ENCODE results near the gene MBOAT1.

The MBOAT1 gene

DNA sequence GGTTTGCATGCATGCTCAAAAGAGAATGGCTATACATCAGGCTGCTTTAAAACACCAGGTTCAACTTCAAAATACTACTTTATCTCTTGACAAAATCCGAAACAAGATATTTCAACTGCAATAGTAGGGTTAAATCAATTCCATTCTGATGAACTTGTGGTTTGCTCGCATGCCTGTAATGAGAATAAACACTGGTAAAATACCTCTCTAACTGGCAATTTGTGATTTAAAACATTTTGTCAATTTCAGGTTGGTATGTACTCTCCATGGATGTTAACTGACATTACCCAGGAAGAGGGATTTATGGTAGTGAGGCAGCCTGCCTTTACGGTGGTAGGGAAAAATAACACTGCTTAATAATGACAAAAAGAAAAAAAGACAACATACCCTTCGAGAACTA is 74.4 kb downstream of the MBOAT1 start:
- DNase-seq (ENCODE audit: low spot score) = no peak

DNA sequence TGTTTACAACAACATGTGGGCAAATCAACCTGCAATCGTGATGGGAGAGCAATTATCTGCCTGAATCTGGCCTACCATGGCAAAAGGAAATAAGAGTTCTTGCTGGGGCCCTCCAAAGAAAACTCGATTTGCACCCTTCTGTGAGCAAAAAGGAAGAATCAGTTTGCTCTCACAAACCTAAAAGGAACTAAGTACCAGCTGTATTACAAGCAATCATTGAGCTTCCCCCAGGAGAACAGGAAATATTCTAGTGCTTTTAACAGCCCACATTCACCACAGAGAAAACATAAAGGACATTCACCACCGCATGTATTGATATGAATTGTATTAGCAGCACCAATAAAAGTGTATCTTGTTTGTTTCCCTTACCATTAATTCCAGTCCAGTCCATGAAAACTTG is 75.0 kb downstream of the MBOAT1 start:
- no peak for DNase-seq (ENCODE audit: low spot score)

DNA sequence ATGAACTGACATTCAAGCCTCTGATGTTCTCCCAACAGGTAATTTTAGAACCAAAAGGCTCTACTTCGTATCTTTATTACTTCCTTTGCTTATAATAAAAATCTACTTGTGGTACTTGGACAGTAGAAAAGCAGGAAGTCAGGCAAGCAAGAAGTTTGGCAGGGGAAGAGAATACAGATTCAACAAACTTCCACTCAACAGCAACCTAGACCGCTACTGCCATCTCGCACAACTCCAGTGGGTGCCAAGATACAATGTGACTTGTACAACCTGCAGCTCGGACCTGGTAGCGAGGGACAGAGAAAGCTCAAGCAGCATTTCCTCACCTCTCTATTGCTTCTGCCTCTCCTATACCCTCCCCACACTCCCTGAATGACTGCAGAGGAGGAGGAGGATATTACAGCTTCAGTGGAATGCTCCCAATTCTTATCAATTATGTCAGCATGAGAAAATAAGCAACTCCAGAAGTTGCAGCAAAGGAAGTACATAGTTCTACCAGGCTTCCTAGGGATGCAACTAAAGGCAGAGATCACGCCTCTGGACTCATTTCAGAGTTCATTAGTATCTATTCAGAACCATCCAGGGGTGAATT is 76.5 kb downstream of the MBOAT1 start:
- no peak for DNase-seq (ENCODE audit: low spot score)

DNA sequence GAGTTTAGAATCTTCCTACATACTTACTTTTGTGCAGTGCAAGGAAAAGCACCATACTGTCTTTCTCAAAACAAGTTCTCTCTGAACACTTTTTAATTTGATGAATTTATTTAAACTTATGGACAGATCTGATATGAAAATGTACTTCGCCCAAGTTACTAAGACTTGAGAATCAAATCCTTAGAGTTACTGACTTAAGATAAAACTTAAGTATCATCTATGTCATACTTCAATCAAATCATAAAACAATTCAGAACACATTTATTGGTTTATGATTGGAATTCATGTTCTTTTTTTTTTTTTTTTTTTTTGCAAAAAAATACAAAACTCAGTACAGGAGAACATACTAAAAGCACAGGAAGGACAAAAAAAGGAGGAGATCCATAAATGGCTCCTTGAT is 77.7 kb downstream of the MBOAT1 start:
- DNase-seq (ENCODE audit: low spot score) = no peak

DNA sequence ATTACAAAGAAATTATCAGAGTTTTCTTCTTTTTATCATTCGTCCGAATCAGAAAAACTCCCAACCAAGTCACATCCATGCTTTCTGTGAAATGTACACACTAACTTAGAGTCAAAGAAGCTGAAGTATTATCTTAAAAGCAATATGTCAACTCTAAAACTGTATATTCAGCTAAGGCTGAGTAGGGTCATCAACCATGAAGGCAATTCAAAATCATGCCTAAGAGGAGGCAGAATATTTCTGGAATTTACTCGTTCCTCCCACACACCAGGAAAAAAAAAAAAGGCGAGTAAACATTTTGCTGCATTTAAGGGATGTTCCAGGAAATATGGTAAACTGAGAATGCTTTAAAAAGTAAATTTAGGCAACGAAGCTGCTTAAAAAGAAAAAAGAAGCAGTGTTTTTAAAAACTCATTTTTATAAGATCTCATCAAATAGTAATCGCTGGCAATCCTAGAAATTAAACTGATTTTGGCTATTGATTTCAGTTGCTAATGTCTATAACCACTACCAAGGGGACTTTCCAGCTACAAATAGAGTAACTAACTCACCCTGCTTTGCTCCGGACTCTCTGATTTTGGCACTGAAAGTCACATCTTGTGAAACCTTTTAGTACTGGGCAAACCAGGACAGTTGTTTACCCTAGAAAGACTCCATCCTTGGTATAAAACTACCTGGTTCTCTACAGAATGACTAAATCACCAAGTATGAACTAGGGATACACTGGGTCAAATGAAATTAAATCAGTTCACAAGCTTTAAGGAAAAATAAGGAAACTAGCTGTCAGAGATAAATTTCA is 82.8 kb downstream of the MBOAT1 start:
- no peak for DNase-seq (ENCODE audit: low spot score)

DNA sequence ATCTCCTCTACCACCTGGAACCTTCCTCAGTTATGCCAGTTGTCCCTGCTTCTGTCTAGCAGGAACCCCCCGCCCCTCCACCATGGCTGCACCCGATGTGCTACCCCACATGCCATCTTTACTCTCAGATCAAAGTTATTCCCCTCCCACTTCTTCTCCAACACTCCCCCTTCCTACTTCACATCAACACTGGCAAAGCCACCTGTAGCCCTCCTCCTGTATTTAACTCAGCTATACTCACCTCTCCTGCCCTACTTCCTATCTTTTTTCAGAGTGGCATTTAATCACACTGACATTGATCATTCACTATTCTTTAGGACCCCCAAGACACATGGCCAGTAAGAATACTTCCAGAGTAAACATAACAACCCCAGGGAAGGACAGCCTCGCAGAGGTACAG is 84.3 kb downstream of the MBOAT1 start:
- DNase-seq (ENCODE audit: low spot score) = no peak

DNA sequence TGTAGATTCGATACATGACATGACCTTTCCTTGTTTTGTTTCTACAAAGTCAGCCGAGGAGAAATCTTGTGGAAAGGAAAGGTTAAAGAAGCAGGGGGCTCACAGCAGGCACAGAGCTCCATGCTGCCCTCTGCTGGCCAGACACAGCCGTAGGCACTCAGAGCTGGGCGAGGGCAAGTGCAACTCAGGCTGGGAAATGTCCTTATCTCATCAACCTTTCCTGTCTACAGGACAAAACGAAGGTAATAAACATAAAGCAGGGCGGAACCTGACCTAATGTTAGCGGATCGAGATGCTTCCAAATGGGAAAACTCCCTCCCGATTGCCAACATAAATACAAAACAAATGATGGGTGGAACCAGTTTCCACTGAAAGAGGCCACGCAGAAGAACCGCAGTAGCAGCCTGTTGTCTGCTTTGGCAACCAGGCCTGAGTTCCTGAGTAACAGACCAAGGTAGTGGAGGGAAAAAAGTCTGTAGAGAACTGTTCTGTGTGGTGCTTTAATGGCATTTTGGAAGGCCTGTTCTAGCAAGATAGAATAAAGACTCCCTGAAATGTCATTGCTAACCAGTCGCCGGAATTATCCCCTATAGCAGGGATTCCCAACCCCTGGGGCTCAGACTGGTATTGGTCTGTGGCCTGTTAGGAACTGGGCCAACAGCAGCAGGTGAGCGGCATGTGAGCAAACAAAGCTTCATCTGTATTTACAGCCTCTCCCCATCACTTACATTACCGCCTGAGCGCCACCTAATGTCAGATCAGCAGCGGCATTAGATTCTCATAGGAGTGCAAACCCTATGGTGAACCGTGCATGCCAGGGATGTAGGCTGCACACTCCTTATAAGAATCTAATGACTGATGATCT is 85.2 kb downstream of the MBOAT1 start:
- peak; percentile 66 for DNase-seq (ENCODE audit: low spot score)

DNA sequence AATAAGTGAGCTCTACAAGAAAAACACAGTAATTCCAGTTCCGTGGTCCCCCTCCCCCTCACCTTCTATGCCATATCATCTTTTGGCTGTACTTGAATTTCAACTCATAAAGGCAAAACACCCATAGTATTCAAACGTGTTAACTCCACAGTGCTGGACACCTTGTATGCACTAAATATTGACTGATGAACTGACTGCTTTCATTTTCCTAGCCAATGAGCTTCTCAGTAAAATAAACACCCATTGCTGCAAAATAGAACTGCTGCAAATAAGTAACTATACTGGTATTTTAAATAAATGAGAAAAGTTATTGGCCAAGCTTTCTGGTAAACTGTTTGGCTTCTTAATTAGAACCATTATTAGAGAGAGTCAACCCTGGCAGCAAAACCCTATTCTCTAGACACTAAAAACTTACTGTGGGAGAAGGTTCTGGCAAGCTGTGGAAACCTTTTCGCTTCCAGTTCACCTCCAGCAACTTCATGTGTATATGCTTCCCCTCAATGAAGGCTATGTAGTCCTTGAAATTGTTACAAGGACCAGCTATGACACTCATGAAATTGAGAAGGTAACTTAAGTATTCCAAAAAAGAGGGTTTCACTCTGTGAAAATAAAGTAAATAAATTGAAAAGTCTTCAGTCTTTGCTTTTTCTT is 86.0 kb downstream of the MBOAT1 start:
- DNase-seq (ENCODE audit: low spot score) = peak; percentile 9

DNA sequence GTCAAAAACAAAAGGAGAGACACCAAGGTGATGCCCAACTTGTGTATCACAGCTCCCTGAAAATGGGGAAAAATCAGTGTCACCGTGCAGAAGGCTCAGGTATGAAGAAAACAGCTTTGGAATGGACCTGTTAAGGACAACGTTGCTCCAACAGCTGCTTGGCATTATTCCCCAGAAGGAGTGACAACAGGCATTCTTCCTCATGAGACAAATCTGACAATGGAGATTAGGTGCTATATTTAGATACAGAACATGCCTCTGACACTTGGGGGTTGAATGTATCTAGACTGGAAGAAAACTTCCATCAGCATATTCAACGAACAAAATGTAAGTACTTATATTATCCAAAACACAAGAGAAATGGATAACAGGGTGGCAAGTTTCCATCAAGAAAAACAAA is 87.7 kb downstream of the MBOAT1 start:
- DNase-seq (ENCODE audit: low spot score) = no peak

DNA sequence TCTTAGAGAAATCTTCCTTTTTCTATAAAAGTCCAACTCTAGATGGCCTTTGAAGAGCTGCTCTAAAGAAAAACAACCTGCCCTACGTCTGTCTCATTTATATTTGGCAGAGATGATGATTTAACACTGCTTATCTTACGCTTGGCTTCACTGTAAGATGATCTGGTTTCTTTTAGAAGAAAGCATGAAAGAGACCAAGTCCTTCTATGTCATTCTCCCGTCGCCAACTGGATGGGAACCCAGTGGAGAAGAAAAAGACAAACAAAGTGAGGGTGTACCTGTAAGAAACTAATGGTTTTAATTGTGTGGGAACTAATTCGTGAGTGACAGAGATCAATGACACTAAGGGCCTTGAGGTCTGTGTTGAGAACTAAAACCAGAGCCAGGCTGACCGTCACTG is 92.8 kb downstream of the MBOAT1 start:
- no peak for DNase-seq (ENCODE audit: low spot score)

DNA sequence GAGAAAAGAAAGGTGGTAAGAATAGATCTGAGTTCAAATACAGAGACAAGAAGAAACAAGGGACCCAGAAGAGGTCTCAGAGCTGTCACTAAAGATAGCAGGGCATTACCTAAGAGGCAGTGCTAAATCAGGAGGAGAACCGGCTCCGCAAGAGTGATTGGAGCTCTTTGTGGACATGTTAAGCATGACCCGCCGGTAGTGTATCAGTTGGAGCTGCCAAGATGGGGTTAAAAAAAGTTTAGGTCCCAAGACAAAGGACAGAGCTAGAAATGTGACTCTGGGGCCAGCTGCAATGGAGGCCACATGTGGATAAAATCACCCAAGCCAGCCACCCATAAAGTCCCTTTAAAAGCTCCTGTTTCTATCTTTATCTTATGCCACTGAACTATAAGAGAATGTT is 93.4 kb downstream of the MBOAT1 start:
- no peak for DNase-seq (ENCODE audit: low spot score)

DNA sequence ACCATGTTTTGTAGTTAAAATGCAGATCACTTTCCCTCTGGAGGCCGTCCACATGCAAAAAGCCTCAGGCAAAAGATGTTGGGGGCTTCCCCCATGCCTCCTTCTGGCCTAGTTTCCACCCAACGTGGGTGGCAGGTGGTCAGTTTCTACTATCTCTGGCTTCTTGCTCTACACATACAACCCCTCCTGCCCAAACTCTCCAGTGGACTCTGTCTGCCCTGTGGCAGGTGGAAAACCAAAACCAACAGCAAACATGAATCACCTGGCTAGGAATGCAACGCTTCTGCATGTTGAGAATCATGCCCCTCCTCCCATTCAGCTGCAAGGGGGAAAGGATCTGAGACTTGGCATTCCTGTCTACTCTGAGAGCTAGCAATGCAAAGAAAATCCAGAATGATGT is 94.8 kb downstream of the MBOAT1 start:
- DNase-seq (ENCODE audit: low spot score) = no peak

DNA sequence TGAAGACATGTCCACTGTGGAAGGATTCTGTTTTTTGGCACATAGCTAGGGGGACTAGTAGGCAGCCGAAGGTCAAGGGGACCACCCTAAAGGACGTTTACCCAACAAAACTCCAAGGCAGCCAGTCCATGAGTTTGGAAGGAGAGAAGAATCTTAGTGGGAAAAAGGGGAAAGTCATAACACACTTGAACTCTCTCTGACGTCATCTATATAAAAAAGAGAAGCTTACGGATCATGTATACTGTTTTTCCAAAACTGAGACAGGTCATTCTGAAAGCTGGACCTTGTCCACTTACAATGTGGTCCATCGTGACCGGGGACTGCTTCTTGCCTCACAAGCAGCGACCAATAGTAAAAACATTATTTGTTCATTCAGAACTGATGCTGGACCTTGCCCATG is 95.5 kb downstream of the MBOAT1 start:
- no peak for DNase-seq (ENCODE audit: low spot score)

DNA sequence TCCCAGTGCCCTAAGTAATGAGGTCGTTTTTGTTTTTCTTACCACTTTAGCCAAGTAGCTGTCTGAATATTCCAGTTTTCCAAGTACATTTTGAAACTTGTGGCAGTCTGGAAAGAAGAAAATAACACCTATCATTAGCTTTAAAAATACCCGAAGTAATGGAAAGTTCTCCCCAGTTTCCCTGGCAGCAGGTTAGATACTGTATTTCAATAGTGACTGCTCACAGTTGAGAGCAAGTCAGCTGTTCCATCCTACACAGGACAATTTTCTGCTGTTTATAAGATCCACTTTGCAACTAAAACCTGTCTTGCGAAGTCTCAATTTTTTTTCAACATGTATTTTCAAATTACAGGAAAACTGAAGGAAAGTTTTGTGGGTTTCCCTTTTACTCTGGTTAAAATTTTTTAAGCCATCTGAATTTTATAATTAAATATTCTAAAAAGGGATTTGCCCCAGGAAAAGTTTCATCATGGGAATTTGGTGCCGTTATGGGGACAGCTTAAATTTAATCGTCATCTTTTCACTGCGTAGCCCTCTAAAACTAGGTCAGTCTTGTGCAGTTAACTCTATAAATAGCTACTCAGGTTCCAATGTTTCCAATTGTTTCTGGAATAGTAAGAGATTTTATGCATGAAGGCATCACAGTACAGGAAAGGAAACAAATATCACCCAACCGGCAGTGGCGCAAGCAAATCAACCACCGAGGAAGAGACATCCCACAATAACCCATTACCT is 96.9 kb downstream of the MBOAT1 start:
- DNase-seq (ENCODE audit: low spot score) = peak; percentile 16

DNA sequence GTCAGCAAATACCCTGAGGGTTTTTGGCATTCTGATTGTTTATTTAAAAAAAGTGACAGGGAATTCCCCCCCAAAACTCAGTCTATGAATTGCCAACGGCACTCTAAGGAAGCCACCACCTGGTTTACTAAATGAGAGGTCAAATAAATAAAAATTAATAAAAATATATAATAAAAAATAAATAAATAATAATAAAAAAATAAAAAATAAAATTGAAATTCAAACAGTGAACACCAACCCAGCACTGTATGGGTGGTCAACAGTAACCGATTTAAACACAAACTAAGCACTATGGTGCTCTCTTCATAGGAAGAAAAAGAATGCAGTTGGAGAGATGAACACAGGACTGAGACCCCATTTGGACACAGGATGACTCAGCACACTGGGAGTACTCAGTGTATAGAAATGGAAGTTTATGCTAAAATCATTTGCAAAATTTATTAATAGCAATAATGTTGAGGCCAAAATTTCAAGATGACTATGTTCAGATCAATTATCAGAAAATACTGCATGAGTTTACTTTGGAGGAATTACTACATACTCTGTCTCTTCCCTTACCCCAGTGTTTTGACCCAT is 98.5 kb downstream of the MBOAT1 start:
- no peak for DNase-seq (ENCODE audit: low spot score)

DNA sequence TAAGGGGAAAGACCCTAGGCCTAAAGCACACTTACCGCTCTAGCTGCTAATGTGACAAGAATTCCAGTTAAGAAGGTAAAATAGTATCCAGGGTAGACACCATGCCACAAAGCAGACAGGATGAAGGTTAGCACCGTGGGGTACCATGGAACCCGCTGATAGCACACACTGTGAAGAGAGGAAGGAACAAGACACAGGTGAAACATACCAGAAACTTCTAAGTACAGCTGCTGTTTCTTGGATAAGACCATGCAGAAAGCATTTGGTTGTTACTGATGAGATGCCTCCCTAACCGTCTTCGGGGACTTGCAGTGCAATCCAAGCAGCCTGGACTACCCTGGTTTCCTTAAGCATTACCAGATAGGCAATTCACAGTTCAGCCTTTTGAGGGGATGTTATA is 99.4 kb downstream of the MBOAT1 start:
- no peak for DNase-seq (ENCODE audit: low spot score)

DNA sequence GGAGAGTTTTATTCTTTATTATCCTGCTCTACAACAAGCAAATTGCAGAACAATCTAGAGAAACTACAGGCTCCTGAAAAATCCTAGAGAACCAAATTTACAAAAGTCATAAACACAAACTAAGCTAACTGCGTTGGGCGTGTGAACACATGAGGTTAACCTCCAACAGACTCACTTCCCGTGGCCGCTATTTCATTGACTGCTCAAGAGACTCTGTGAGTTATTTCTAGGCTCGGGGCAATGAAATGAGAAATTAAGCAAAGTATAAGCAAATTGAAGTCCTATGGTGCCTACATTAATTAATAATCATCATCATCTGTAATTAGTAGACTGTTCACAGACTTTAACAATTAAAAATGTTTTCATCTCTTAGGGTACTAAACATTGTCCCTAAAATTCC is 100.0 kb downstream of the MBOAT1 start:
- no peak for DNase-seq (ENCODE audit: low spot score)

DNA sequence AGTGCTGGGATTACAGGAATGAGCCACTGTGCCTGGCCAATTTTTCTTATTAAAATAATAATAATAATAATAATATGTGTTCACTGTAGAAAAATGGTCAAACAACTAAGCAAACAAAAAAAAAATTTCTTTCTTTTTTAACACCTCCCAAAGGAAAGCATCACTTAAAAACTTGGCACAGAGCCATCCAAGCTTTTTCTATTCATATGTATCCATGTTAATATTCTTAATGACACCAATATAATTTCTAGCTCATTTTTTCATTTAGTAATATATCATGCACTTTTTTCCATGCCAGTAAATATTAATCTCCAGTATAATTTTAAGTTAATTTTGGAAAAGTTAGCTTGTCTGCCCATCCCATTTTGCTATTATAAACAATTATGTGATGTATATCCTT is 101.8 kb downstream of the MBOAT1 start:
- no peak for DNase-seq (ENCODE audit: low spot score)

DNA sequence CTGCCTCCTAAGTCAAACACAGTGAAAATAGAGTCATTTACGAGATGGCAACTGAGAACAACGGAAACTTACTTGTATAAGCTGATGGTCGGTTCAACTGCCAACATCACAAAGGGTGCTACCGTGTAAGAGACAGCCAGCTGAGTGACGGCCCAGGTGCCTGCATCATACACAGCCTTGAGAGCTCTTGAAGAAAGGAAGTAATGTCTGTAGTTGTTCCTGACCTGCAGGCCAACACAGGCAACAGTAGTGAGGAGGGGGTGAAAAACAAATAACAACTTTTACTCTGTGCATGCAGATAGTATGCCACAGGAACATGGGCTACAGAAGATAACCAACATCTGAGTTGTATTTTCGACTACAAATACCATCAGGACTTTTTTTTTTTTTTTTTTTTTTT is 102.7 kb downstream of the MBOAT1 start:
- DNase-seq (ENCODE audit: low spot score) = no peak

DNA sequence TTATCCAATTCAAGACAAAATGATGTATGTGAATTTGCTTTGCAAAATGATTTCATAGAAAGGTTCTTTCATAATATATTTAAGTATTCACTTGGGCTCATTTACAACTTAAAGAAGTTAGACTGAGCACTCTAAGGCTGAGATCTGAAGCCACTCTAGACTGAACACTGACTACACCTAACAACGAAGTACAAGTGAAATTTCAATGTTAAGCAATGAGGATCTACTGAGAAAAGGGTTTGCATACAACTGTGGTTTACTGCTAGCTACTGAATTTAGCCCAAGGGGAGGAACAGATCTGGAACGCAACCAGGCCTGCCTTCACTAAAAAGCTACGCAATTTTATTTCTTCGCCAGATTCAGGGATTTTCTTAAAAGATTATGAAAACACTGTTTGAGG is 106.4 kb downstream of the MBOAT1 start:
- no peak for DNase-seq (ENCODE audit: low spot score)

DNA sequence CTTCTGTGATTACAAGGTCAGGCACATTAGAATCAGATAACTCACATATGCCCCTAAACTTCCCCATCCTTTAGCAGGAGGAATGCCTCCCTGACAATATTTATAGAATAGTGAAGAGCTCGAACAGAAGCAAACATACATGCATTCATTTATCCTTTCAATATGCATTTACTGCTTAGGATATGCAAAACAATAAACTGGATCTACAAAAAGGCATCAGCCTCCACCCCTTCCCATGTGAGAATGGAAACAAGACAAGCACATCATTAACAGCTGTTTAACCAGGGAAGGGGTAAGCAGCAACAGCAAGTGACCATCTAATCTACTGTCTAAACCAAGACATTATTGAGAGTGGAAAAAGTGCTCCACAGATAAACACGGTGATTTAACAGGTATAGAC is 107.6 kb downstream of the MBOAT1 start:
- no peak for DNase-seq (ENCODE audit: low spot score)

Measured in globus pallidus (tissue), 1 donor.